A549 (cell line): ENCODE results near the gene DNAJB14.

Experiments used
- BCL3 ChIP-seq: fragments of >200 bp; sonication (Bioruptor Twin); formaldehyde crosslinking; IDR thresholded peaks from 3 replicates; pipeline ENCODE4 v1.6.1; 2016
- CEBPB ChIP-seq, 2 experiments: fragments of >200 bp in 1 of 2; sonication (Bioruptor Twin) in 1 of 2; formaldehyde crosslinking in 1 of 2; IDR thresholded peaks; 2 replicates each; pipeline ENCODE4 v1.6.1; 2012 to 2016
- CHD2 ChIP-seq: fragments of 150-350 bp; IDR thresholded peaks from 2 replicates; pipeline ENCODE4 v1.6.1; 2014; ENCODE audit warnings: low read length; ENCODE audit not compliant: partially characterized antibody
- CTCF ChIP-seq: fragments of >200 bp; sonication (Bioruptor Twin); formaldehyde crosslinking; IDR thresholded peaks from 3 replicates; pipeline ENCODE4 v1.5.1; 2016
- EHMT2 ChIP-seq: fragments of 200-600 bp; sonication (generic); IDR thresholded peaks from 2 replicates; pipeline ENCODE4 v1.6.1; 2016; ENCODE audit warnings: antibody characterized with exemption, low read depth, mild to moderate bottlenecking, moderate library complexity
- ELK1 ChIP-seq: fragments of 150-350 bp; IDR thresholded peaks from 2 replicates; pipeline ENCODE4 v1.6.1; 2014; ENCODE audit warnings: low read depth, mild to moderate bottlenecking, low read length
- EP300 ChIP-seq, 2 experiments: fragments of >200 bp; sonication (Bioruptor Twin); formaldehyde crosslinking; IDR thresholded peaks; 2 replicates in 1 of 2; 3 replicates in 1 of 2; pipeline ENCODE4 v1.6.1; 2016 to 2017
- JUNB ChIP-seq: fragments of >200 bp; sonication (Bioruptor Twin); formaldehyde crosslinking; IDR thresholded peaks from 2 replicates; pipeline ENCODE4 v1.6.1; 2016
- MAFK ChIP-seq: fragments of 450-650 bp; IDR thresholded peaks from 2 replicates; pipeline ENCODE4 v1.6.1; 2014; ENCODE audit not compliant: partially characterized antibody
- MAZ ChIP-seq: fragments of 150-350 bp; IDR thresholded peaks from 2 replicates; pipeline ENCODE4 v1.6.1; 2014; ENCODE audit warnings: antibody characterized with exemption, low read depth, low read length, borderline replicate concordance
- POLR2A ChIP-seq: IDR thresholded peaks from 2 replicates; pipeline ENCODE4 v1.6.1; 2012; ENCODE audit warnings: mild to moderate bottlenecking, low read length
- RAD21 ChIP-seq, 2 experiments: fragments of >200 bp in 1 of 2; sonication (Bioruptor Twin) in 1 of 2; formaldehyde crosslinking in 1 of 2; IDR thresholded peaks in 1 of 2; conservative IDR thresholded peaks in 1 of 2; 2 replicates in 1 of 2; 3 replicates in 1 of 2; pipeline ENCODE4 v1.6.1; 2012 to 2018; ENCODE audit warnings: inconsistent platforms in 1 of 2
- ZFP36 ChIP-seq: fragments of 450-650 bp; IDR thresholded peaks from 2 replicates; pipeline ENCODE4 v1.6.1; 2014; ENCODE audit warnings: borderline replicate concordance; ENCODE audit not compliant: partially characterized antibody

GRCh38 chr4:99945718-99946355, 581 bp downstream of the DNAJB14 start:
- no peak for TF ChIP-seq CTCF
- TF ChIP-seq MAZ = no peak
- no peak for TF ChIP-seq CEBPB (IDR thresholded peaks at IDR 0.05)
- no peak for TF ChIP-seq ZFP36
- no peak for TF ChIP-seq RAD21 (conservative IDR thresholded peaks at IDR 0.05 in 1 of 2, IDR thresholded peaks at IDR 0.05 in 1 of 2)
- TF ChIP-seq BCL3 = no peak
- TF ChIP-seq POLR2A = no peak
- no peak for TF ChIP-seq JUNB
- no peak for TF ChIP-seq EHMT2
- TF ChIP-seq EP300 (IDR thresholded peaks at IDR 0.05) = no peak
- TF ChIP-seq CHD2 = no peak
- no peak for TF ChIP-seq MAFK
- no peak for TF ChIP-seq ELK1
